Measurements from ENCODE around the gene CDC20B. TPM values are rescaled to one million over a fixed set of nuclear protein-coding genes. Genes with fewer than 3 reads are reported as not detected.

The CDC20B gene
- total RNA-seq, 4 donors from 2014 or later: not detected

DNA sequence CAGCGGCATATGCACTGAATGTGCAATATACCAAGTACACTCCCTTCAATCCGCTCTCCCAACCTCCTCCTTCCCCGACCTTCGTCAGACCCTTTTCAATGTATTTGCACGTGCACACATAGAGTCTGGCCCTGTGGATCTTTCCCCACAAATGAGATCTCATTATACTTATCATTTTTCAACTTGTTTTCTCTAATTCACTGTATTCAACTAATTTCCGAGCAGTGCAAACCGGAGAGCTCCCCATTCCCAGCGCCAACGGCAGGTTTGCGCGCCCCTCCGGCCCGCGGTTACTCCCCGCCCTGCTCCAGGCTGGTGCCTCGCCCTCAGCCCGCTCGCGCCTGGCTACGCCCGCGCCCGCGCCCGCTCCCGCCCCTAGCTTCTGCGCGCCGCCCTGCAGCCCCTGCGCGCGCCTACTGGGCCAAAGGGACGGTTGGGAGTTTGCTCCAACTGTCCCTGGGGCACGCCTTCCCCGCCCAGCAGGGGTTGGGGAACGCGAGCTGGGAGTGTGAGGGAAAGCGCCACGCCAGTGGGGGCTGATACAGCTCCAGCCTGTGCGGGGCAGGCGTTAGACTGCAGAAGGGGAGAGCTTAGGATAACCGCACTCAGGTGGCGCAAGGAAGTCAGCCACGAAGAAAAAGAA, 3.3 kb upstream of the CDC20B start:
- intact Hi-C loops (cut with DNase I; ENCODE audit: low total_unique reads) (no loop called here), in situ Hi-C loops (cut with MboI; ENCODE audit: low sequenced_read_pairs in 4 of 4) (no loop called here)
- no peak overlapping the region for H3K27ac ChIP-seq
- H3K36me3 ChIP-seq: no peaks in the 10 kb centered on the region
- peaks cover 20 to 27% of the 10 kb centered on the region in 2 donors for H3K4me1 ChIP-seq
- DNase-seq (no peak), ATAC-seq (no peak)
- H3K9me3 ChIP-seq: no peaks in the 10 kb centered on the region
- H3K27me3 ChIP-seq: peaks cover 45 to 56% (median 53%) of the 10 kb centered on the region in 3 donors
- TF ChIP-seq POLR2A (IDR thresholded peaks at IDR 0.05): no peak
- TF ChIP-seq, protein P1, sequence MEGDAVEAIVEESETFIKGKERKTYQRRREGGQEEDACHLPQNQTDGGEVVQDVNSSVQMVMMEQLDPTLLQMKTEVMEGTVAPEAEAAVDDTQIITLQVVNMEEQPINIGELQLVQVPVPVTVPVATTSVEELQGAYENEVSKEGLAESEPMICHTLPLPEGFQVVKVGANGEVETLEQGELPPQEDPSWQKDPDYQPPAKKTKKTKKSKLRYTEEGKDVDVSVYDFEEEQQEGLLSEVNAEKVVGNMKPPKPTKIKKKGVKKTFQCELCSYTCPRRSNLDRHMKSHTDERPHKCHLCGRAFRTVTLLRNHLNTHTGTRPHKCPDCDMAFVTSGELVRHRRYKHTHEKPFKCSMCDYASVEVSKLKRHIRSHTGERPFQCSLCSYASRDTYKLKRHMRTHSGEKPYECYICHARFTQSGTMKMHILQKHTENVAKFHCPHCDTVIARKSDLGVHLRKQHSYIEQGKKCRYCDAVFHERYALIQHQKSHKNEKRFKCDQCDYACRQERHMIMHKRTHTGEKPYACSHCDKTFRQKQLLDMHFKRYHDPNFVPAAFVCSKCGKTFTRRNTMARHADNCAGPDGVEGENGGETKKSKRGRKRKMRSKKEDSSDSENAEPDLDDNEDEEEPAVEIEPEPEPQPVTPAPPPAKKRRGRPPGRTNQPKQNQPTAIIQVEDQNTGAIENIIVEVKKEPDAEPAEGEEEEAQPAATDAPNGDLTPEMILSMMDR (IDR thresholded peaks at IDR 0.05 in 4 of 5, conservative IDR thresholded peaks at IDR 0.05 in 1 of 5): peak in 4 of 5 experiments; percentile 19 to 52 (median 36)
- peak overlapping the region; percentile 24 to 50 (median 36) for H3K4me3 ChIP-seq

DNA sequence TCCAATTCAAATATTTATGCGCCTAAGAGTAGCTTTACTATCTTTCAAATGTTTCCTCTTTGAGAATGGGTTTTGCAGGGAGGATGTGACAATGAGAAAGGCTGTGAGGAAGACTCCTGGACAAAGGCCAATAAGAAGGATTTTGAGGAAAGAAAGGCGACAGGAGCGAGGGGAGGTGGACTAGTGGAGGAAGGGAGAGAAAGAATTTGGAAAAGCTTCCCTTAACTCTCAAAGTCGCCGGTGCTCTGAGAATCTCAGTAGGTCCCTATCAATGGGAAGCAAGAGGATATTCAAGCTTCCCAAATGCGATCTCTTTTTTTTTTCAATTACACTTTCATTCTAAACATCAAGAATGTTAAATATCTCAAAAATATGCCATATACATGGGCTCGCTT, 2.8 kb upstream of the CDC20B start:
- H3K27me3 ChIP-seq: peaks cover 45 to 56% (median 53%) of the 10 kb centered on the region in 3 donors
- H3K27ac ChIP-seq: no peak overlapping the region
- no peaks in the 10 kb centered on the region for H3K9me3 ChIP-seq
- no peaks in the 10 kb centered on the region for H3K36me3 ChIP-seq
- DNase-seq: no peak
- H3K4me1 ChIP-seq: peaks cover 20 to 27% of the 10 kb centered on the region in 2 donors
- peak overlapping the region; percentile 24 to 50 (median 36) for H3K4me3 ChIP-seq
- in situ Hi-C loops (cut with MboI; ENCODE audit: low sequenced_read_pairs in 4 of 4): no loop called here
- intact Hi-C loops (cut with DNase I; ENCODE audit: low total_unique reads): no loop called here
- TF ChIP-seq, protein P1 (IDR thresholded peaks at IDR 0.05 in 4 of 5, conservative IDR thresholded peaks at IDR 0.05 in 1 of 5): no peak
- no peak for TF ChIP-seq POLR2A (IDR thresholded peaks at IDR 0.05)
- ATAC-seq: no peak

DNA sequence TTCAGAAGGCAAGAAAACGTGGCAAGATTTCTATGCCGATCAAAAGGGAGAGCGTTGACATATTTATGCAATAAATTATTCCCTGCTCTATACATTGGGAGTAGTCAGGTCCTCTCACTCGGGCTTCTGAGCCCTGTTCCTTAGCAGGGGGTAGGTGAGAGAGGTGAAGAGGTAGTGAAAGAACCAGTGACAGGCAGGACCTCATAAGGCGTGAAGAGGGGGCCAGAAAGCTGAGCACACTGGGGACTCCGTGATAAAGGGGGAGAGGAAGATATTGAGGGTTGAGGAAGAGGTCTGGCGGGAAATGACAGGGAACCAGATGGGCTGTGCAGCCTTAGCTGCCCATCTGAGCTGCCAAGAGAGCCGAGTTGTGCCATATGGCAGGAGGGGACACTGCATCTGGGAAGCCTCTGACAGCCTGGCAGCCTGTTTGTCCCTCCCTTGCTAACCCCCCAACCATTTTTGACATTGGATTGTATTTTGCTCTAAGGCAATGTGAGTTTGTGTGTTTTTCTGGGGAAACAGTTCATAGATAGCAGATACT, 782 bp upstream of the CDC20B start:
- no peak for DNase-seq
- no peak overlapping the region for H3K27ac ChIP-seq
- TF ChIP-seq, protein P1 (IDR thresholded peaks at IDR 0.05 in 4 of 5, conservative IDR thresholded peaks at IDR 0.05 in 1 of 5): no peak
- no peak for TF ChIP-seq POLR2A (IDR thresholded peaks at IDR 0.05)
- no peak for ATAC-seq
- H3K9me3 ChIP-seq: no peaks in the 10 kb centered on the region
- in situ Hi-C loops (cut with MboI; ENCODE audit: low sequenced_read_pairs in 4 of 4) (loop anchor here (5.0 to 25.0 kb wide), 4 partner anchors 64 to 661 kb away; partner anchors contain the start of genes SNX18 (in 3 of the 4) and SLC38A9 (in 1 of the 4)), intact Hi-C loops (cut with DNase I; ENCODE audit: low total_unique reads) (loop anchor here (2.0 to 5.0 kb wide), 3 partner anchors 59 to 519 kb away; partner anchors contain the start of genes CCNO, DHX29 and MTREX)
- H3K4me1 ChIP-seq: peaks cover 20 to 27% of the 10 kb centered on the region in 2 donors
- peak overlapping the region; percentile 44 to 67 (median 60) for H3K4me3 ChIP-seq
- no peaks in the 10 kb centered on the region for H3K36me3 ChIP-seq
- H3K27me3 ChIP-seq: peaks cover 39 to 58% (median 45%) of the 10 kb centered on the region in 3 donors

DNA sequence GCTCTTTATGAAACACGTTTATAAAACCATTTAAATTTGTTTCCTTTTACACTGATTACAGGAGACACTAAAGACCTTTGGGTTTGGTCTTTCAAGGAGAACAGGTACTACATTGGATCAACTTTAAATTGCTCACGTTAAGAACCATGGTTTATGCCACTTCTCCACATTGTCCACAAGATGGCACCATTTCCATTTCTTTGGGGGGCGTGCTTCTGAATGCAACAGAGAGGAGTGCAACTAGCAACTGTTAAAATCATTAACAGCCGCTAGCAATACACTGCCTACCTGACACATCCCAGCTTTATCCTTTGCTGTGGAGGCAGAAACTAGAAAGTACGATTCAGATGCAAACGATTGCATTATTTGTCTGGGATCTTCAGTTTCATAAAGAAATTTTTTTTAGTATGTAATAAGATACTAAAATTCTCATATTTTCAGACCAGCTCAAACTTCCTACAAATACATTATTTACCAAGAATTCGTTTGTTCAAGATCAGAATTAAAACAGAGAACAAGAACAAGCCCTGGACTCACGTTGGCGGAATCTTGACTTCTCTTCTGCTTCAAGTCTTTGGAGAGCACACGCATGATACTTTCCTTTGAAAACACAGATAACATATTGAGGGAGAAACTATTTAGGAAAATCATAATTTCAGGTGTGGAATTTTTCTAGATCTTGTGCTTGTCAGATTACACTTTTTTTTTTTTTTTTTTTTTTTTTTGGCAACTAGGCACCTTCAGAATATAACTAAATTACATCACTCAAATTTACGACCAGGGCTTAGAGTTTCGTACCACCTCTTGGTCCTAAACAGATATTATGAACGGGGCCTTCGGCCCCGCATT, 702 bp downstream of the CDC20B start:
- Histone ChIP-seq H3K36me3 (no peaks in the 10 kb centered on the region), H3K4me1 (peaks cover 20 to 27% of the 10 kb centered on the region in 2 donors), H3K27ac (no peak overlapping the region), H3K9me3 (no peaks in the 10 kb centered on the region), H3K27me3 (peaks cover 39 to 44% (median 39%) of the 10 kb centered on the region in 3 donors), H3K4me3 (peak overlapping the region; percentile 44 to 67 (median 60))
- ATAC-seq (peak; percentile 84 to 91), DNase-seq (peak in 1 of 2 donors; percentile 34)
- in situ Hi-C loops (cut with MboI; ENCODE audit: low sequenced_read_pairs in 4 of 4) (loop anchor here (5.0 to 25.0 kb wide), 4 partner anchors 65 to 660 kb away; partner anchors contain the start of genes SNX18 (in 3 of the 4) and SLC38A9 (in 1 of the 4)), intact Hi-C loops (cut with DNase I; ENCODE audit: low total_unique reads) (loop anchor here (2.0 to 5.0 kb wide), 3 partner anchors 61 to 520 kb away; partner anchors contain the start of genes CCNO, DHX29 and MTREX)
- TF ChIP-seq POLR2A (IDR thresholded peaks at IDR 0.05): no peak
- TF ChIP-seq, protein P1 (IDR thresholded peaks at IDR 0.05 in 4 of 5, conservative IDR thresholded peaks at IDR 0.05 in 1 of 5): peak; percentile 50 to 85 (median 71)

Measured in gastrocnemius medialis (tissue), 4 donors.